Measurements from ENCODE around the gene LUC7L3. TPM values are rescaled to one million over a fixed set of nuclear protein-coding genes. Genes with fewer than 3 reads are reported as not detected.

Gene LUC7L3
- total and polyA plus RNA-seq, 2 of the 13 experiments (the other 11 are each of a cell fraction or from before 2014, with no cell fraction given) = 108 to 120 TPM

DNA sequence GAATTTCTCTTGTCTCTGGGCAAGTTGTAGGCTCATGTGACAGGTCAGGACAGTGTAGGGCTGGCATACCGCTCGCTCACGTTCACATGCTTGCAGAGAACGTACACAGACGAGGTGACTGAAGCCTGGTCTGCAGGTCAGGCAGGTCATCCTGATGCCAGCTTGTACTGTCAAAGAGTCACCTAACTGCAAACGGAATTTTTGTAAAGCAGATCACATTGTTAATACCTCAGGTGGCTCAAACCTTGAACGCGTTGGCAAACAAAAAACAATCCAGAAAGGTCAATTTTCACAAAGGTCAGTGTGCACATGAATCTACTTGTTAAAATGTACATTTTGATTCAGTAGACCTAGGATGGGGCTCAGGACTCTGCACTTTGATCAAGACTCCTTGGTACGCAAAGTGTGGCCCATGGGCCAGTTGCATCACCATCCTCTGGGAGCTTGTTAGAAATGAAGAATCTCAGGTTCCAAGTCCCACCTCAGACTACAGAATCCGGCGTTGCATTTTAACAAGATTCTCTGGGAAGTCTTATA, 40.3 kb upstream of the LUC7L3 start (continued):
- no peak for TF ChIP-seq FOXK1 (CRISPR knock-in tag; IDR thresholded peaks at IDR 0.05; ENCODE audit: borderline replicate concordance, low read depth)
- TF ChIP-seq ZFX (CRISPR knock-in tag; IDR thresholded peaks at IDR 0.05; ENCODE audit: low read depth) = 0 out of 2 replicates have a peak, but pooled peaks have one; percentile 12
- peak; percentile 62; the same call in 1 of the 2 replicates for TF ChIP-seq ZBTB7A (CRISPR knock-in tag; IDR thresholded peaks at IDR 0.05)
- peak; percentile 60; the same call in 1 of the 2 replicates for TF ChIP-seq ZNF784 (CRISPR knock-in tag; IDR thresholded peaks at IDR 0.05; ENCODE audit: borderline replicate concordance)
- no peak for TF ChIP-seq ZNF749 (CRISPR knock-in tag; IDR thresholded peaks at IDR 0.05; ENCODE audit: borderline replicate concordance)
- 0 out of 2 replicates have a peak, but pooled peaks have one; percentile 42 for TF ChIP-seq ZNF776 (CRISPR knock-in tag; IDR thresholded peaks at IDR 0.05)
- 0 out of 2 replicates have a peak, but pooled peaks have one; percentile 51 for TF ChIP-seq ZNF230 (CRISPR knock-in tag; IDR thresholded peaks at IDR 0.05)
- no peak for TF ChIP-seq ZNF296 (CRISPR knock-in tag; conservative IDR thresholded peaks at IDR 0.05)
- 0 out of 2 replicates have a peak, but pooled peaks have one; percentile 49 for TF ChIP-seq ZNF792 (CRISPR knock-in tag; IDR thresholded peaks at IDR 0.05)
- TF ChIP-seq PAXIP1 (CRISPR knock-in tag; conservative IDR thresholded peaks at IDR 0.05) = peak; percentile 72; the same call in 1 of the 2 replicates
- peak; percentile 78 for TF ChIP-seq PHF21A (CRISPR knock-in tag; IDR thresholded peaks at IDR 0.05)
- no peak for TF ChIP-seq SETDB1 (CRISPR knock-in tag; IDR thresholded peaks at IDR 0.05; ENCODE audit: borderline replicate concordance)
- peak; percentile 66 for TF ChIP-seq FOXO1 (CRISPR knock-in tag; IDR thresholded peaks at IDR 0.05)
- TF ChIP-seq PCBP2 (optimal IDR thresholded peaks at IDR 0.05; ENCODE audit: low read depth, low read length, poor library complexity, severe bottlenecking) = no peak
- peak; percentile 37; the same call in 1 of the 2 replicates for TF ChIP-seq MEIS2 (CRISPR knock-in tag; IDR thresholded peaks at IDR 0.05)
- TF ChIP-seq GTF2F1 (IDR thresholded peaks at IDR 0.05; ENCODE audit: low read length) = no peak
- TF ChIP-seq JUND (CRISPR knock-in tag; IDR thresholded peaks at IDR 0.05) = peak; percentile 70; the same call in 1 of the 2 replicates
- TF ChIP-seq IRF2 (CRISPR knock-in tag; IDR thresholded peaks at IDR 0.05) = 0 out of 2 replicates have a peak, but pooled peaks have one; percentile 19
- TF ChIP-seq KLF15 (CRISPR knock-in tag; IDR thresholded peaks at IDR 0.05; ENCODE audit: borderline replicate concordance) = no peak
- TF ChIP-seq CEBPB (IDR thresholded peaks at IDR 0.05; ENCODE audit: borderline replicate concordance, low read depth, low read length) = no peak
- TF ChIP-seq STAT6 (CRISPR knock-in tag; IDR thresholded peaks at IDR 0.05; ENCODE audit: borderline replicate concordance) = no peak
- TF ChIP-seq EP300 (IDR thresholded peaks at IDR 0.05; ENCODE audit: low read depth in 2 of 2, low read length in 2 of 2) = peak in 1 of 2 experiments; percentile 58; a peak in 1 of 4 replicates
- TF ChIP-seq EP300 (CRISPR knock-in tag; IDR thresholded peaks at IDR 0.05; ENCODE audit: borderline replicate concordance) = peak; percentile 37; the same call in 1 of the 2 replicates
- no peak for TF ChIP-seq SAFB2 (CRISPR knock-in tag; IDR thresholded peaks at IDR 0.05; ENCODE audit: borderline replicate concordance, low read depth)
